Loucy (cell line): ENCODE results near the gene ALPG.
"Not testable (repeated sequence)": the region's sequence is repeated elsewhere in the genome, so short reads cannot be mapped to it uniquely, and the experiment has no call there.

Experiments used
- CTCF ChIP-seq: fragments of 200-600 bp; sonication (generic); conservative IDR thresholded peaks from 2 replicates; pipeline ENCODE4 v1.5.1; 2014; ENCODE audit warnings: mild to moderate bottlenecking, antibody characterized with exemption, low read length
- EZH2phosphoT487 ChIP-seq: fragments of 200-600 bp; IDR thresholded peaks from 2 replicates; pipeline ENCODE4 v1.6.1; 2018; ENCODE audit warnings: antibody characterized with exemption, mild to moderate bottlenecking, moderate library complexity, borderline replicate concordance

GRCh38 chr2:232422996-232423395, 16.4 kb downstream of the ALPG start:
- not testable (repeated sequence) for TF ChIP-seq CTCF, EZH2phosphoT487
